ENCODE results near the gene FKBP6. TPM values are rescaled to one million over a fixed set of nuclear protein-coding genes. Genes with fewer than 3 reads are reported as not detected.

Gene FKBP6
- polyA plus RNA-seq, 1 donor from 2014 or later, result not detected

- H3K4me3 ChIP-seq (ENCODE audit: low read length), result no peak overlapping the region
- H3K79me2 ChIP-seq (replicated peaks; ENCODE audit: insufficient read depth, low read length), result no peaks in the 10 kb centered on the region
- H3K27me3 ChIP-seq (ENCODE audit: insufficient read depth, low read depth, low read length), result no peaks in the 10 kb centered on the region
- H3F3A ChIP-seq (ENCODE audit: insufficient read depth, low read length, poor library complexity, severe bottlenecking), result no peaks in the 10 kb centered on the region
- TF ChIP-seq CTCF (IDR thresholded peaks at IDR 0.05; ENCODE audit: poor library complexity, severe bottlenecking), result no peak
- TF ChIP-seq TAF1 (IDR thresholded peaks at IDR 0.05; ENCODE audit: low read depth), result no peak
- no peak for TF ChIP-seq REST (IDR thresholded peaks at IDR 0.05; ENCODE audit: borderline replicate concordance)
- no peak for TF ChIP-seq RAD21 (conservative IDR thresholded peaks at IDR 0.05)
- TF ChIP-seq EZH2 (IDR thresholded peaks at IDR 0.05; ENCODE audit: borderline replicate concordance, insufficient read depth, low read length, poor library complexity, severe bottlenecking), result no peak
- TF ChIP-seq EP300 (conservative IDR thresholded peaks at IDR 0.05; ENCODE audit: poor library complexity, severe bottlenecking), result no peak
- no peak for TF ChIP-seq SMC3 (conservative IDR thresholded peaks at IDR 0.05; ENCODE audit: poor library complexity)
- TF ChIP-seq POLR2AphosphoS5 (IDR thresholded peaks at IDR 0.05), result no peak
- no peak for TF ChIP-seq MXI1 (conservative IDR thresholded peaks at IDR 0.05; ENCODE audit: poor library complexity, severe bottlenecking)
- no peak overlapping the region for H3K27ac ChIP-seq (ENCODE audit: low read length)
- H3K9me3 ChIP-seq (ENCODE audit: low read length), result no peaks in the 10 kb centered on the region
- no peak overlapping the region for H2AFZ ChIP-seq (ENCODE audit: low read depth, low read length)
- no peaks in the 10 kb centered on the region for H3K9me2 ChIP-seq (ENCODE audit: insufficient read depth, low read length)
- H4K20me1 ChIP-seq (ENCODE audit: insufficient read depth), result no peaks in the 10 kb centered on the region
- no peaks in the 10 kb centered on the region for H3K36me3 ChIP-seq (ENCODE audit: insufficient read depth, low read length)
- no peak overlapping the region for H3K9ac ChIP-seq (ENCODE audit: low read length)
- no peak overlapping the region for H3K4me2 ChIP-seq (ENCODE audit: low read length)
Observed at GRCh38 chr7:73313521-73313906, 14.4 kb upstream of the FKBP6 start.

- no peak overlapping the region for H2AFZ ChIP-seq (ENCODE audit: low read depth, low read length)
- no peak overlapping the region for H3K9ac ChIP-seq (ENCODE audit: low read length)
- H3K27me3 ChIP-seq (ENCODE audit: insufficient read depth, low read depth, low read length), result no peaks in the 10 kb centered on the region
- no peaks in the 10 kb centered on the region for H3K79me2 ChIP-seq (replicated peaks; ENCODE audit: insufficient read depth, low read length)
- no peak overlapping the region for H3K4me2 ChIP-seq (ENCODE audit: low read length)
- H3K9me3 ChIP-seq (ENCODE audit: low read length), result no peaks in the 10 kb centered on the region
- H3K36me3 ChIP-seq (ENCODE audit: insufficient read depth, low read length), result no peaks in the 10 kb centered on the region
- H3F3A ChIP-seq (ENCODE audit: insufficient read depth, low read length, poor library complexity, severe bottlenecking), result no peaks in the 10 kb centered on the region
- H3K4me3 ChIP-seq (ENCODE audit: low read length), result no peak overlapping the region
- no peak overlapping the region for H3K27ac ChIP-seq (ENCODE audit: low read length)
- no peak for TF ChIP-seq EP300 (conservative IDR thresholded peaks at IDR 0.05; ENCODE audit: poor library complexity, severe bottlenecking)
- TF ChIP-seq CTCF (IDR thresholded peaks at IDR 0.05; ENCODE audit: poor library complexity, severe bottlenecking), result no peak
- TF ChIP-seq TAF1 (IDR thresholded peaks at IDR 0.05; ENCODE audit: low read depth), result no peak
- no peak for TF ChIP-seq REST (IDR thresholded peaks at IDR 0.05; ENCODE audit: borderline replicate concordance)
- no peak for TF ChIP-seq MXI1 (conservative IDR thresholded peaks at IDR 0.05; ENCODE audit: poor library complexity, severe bottlenecking)
- no peak for TF ChIP-seq EZH2 (IDR thresholded peaks at IDR 0.05; ENCODE audit: borderline replicate concordance, insufficient read depth, low read length, poor library complexity, severe bottlenecking)
- TF ChIP-seq POLR2AphosphoS5 (IDR thresholded peaks at IDR 0.05), result no peak
- no peak for TF ChIP-seq RAD21 (conservative IDR thresholded peaks at IDR 0.05)
- TF ChIP-seq SMC3 (conservative IDR thresholded peaks at IDR 0.05; ENCODE audit: poor library complexity), result no peak
- no peaks in the 10 kb centered on the region for H3K9me2 ChIP-seq (ENCODE audit: insufficient read depth, low read length)
- H4K20me1 ChIP-seq (ENCODE audit: insufficient read depth), result no peaks in the 10 kb centered on the region
Observed at GRCh38 chr7:73314271-73314670, 13.7 kb upstream of the FKBP6 start.

Data from neural cell (in vitro differentiated cells).